Thyroid gland (tissue), 4 donors: ENCODE measurements around the gene RBM15B. TPM values are rescaled to one million over a fixed set of nuclear protein-coding genes. Genes with fewer than 3 reads are reported as not detected.
A peak's percentile ranks its signal among the peaks of the same experiment; 100 is the strongest.

Experiments used
- DNase-seq, 2 donors: peaks; one replicate each; pipeline ENCODE4 v3.0.0-alpha.2; 2019
- H3K27ac ChIP-seq, 3 donors: fragments of 200-600 bp; sonication (generic); 1 replicate in 2 of 3; 2 replicates in 1 of 3; pipeline ENCODE4 v1.5.1; 2016 to 2019; ENCODE audit warnings: mild to moderate bottlenecking in 1 of 3, moderate library complexity in 1 of 3
- H3K27me3 ChIP-seq: fragments of 200-600 bp; sonication (generic); one replicate; pipeline ENCODE4 v1.5.1; 2019
- H3K36me3 ChIP-seq, 2 donors: fragments of 200-600 bp; sonication (generic); one replicate each; pipeline ENCODE4 v1.5.1; 2016 to 2019
- H3K4me1 ChIP-seq, 2 donors: fragments of 200-600 bp; sonication (generic); one replicate each; pipeline ENCODE4 v1.5.1; 2017 to 2019
- H3K4me3 ChIP-seq, 3 donors: fragments of 200-600 bp; sonication (generic); replicated peaks in 1 of 3; 1 replicate in 2 of 3; 2 replicates in 1 of 3; pipeline ENCODE4 v1.5.1; 2016; ENCODE audit warnings: mild to moderate bottlenecking in 1 of 3
- H3K9me3 ChIP-seq: fragments of 200-600 bp; sonication (generic); one replicate; pipeline ENCODE4 v1.5.1; 2017
- CTCF ChIP-seq, 6 experiments: fragments of 200-600 bp in 3 of 6; fragments of 450-650 bp in 3 of 6; sonication (generic) in 3 of 6; IDR thresholded peaks; one replicate each; pipeline ENCODE4 v1.5.1; 2016 to 2019; ENCODE audit warnings: antibody characterized with exemption in 6 of 6, mild to moderate bottlenecking in 2 of 6, inconsistent platforms in 1 of 6, moderate library complexity in 1 of 6
- POLR2A ChIP-seq, 2 donors: fragments of 450-650 bp; IDR thresholded peaks; one replicate each; pipeline ENCODE4 v1.6.1; 2017; ENCODE audit warnings: antibody characterized with exemption in 2 of 2, mild to moderate bottlenecking in 2 of 2, moderate library complexity in 1 of 2
- WGBS, 2 donors: methylation state at CpG; one replicate each; pipeline ENCODE4 v1.1.5; 2017; 5-methylcytosine and 5-hydroxymethylcytosine counted together
- intact Hi-C: fragments of 100-400 bp; cut with DNase I; formaldehyde crosslinking; loops from one replicate; pipeline ENCODE4 v1.15.1; 2023
- total RNA-seq, 4 donors: library from RNA; depleted of rRNA; stranded (reverse); fragments of >200 nt; gene quantifications; one replicate each; pipeline ENCODE4 v1.2.3, GENCODE V29; 2016

RBM15B gene
- total RNA-seq, 4 donors from 2014 or later = 29.4 to 50.0 (median 38.9) TPM

DNA sequence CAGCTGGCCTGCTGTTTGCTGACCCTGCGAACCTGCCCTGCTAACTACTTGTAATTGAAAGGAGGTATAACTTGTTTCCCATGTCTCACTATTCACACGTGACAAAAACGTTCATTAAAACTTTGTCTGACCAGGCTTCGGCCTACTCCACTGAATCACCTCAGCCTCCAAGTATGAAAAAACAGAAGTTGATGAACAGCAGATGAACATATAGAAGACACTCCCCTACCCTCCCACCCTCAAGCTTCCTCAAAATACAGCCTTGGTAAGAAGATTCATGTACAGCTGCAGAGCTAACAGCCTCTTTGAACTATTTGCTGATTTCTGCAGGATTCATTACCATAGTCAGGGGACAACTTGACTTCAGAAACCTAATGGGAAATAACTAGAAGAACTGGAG, 10.7 kb downstream of the RBM15B start:
- H3K4me1 ChIP-seq = peaks cover 0 to 6% of the 10 kb centered on the region in 2 donors
- H3K4me3 ChIP-seq = no peak overlapping the region
- TF ChIP-seq POLR2A (IDR thresholded peaks at IDR 0.05) = no peak
- no peak for TF ChIP-seq CTCF (IDR thresholded peaks at IDR 0.05)
- no peaks in the 10 kb centered on the region for H3K27me3 ChIP-seq
- no peak for DNase-seq
- H3K27ac ChIP-seq = no peak overlapping the region
- no peaks in the 10 kb centered on the region for H3K9me3 ChIP-seq
- H3K36me3 ChIP-seq = peaks cover 13 to 21% of the 10 kb centered on the region in 2 donors
- intact Hi-C loops = no loop called here
- 85 to 95% methylated on average over 4 of the region's 4 CpGs for WGBS, 2 donors

DNA sequence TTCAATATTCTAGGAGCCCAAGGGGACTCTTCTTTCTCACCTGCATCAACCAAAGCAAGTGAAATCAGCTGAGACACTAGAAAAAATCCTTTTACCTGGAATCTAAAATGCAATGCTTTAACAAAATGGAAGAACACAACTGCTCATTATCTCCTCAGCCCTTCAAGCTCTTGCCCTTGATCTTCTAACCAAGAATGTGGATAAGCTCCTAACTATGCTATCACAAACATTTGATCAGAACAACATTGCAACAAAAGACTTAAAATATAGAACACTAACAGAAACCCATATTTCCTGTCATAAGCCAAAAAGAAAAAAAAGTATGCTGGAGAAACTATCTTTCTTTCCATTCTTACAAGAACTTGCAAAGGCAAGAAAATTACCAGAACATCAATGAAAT, 12.6 kb downstream of the RBM15B start:
- H3K9me3 ChIP-seq = no peaks in the 10 kb centered on the region
- TF ChIP-seq CTCF (IDR thresholded peaks at IDR 0.05) (no peak), POLR2A (IDR thresholded peaks at IDR 0.05) (no peak)
- H3K4me3 ChIP-seq = no peak overlapping the region
- H3K27me3 ChIP-seq = no peaks in the 10 kb centered on the region
- H3K36me3 ChIP-seq = peaks cover 9 to 10% of the 10 kb centered on the region in 2 donors
- intact Hi-C loops = no loop called here
- no peak overlapping the region for H3K27ac ChIP-seq
- no peak for DNase-seq
- no peaks in the 10 kb centered on the region for H3K4me1 ChIP-seq

DNA sequence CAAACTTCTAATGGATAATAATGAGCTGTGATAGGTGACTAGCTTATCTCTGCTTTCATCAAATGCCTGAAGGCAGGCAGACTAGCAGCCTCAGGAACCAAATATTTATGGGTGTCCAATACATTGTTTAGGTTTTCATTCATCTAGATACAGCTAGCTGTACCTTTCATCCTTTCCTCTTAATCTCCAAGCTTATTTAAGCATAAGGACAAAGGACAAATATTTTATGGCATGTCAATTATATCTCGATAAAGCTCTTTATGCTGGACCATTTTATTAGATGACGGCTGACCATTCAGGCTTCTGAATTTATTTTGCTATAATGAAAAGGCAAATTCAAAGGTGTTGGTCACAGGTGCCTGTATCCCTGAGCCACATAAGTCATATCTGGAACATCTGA, 16.9 kb downstream of the RBM15B start:
- Histone ChIP-seq H3K27ac (no peak overlapping the region), H3K36me3 (peaks cover 9 to 18% of the 10 kb centered on the region in 2 donors), H3K9me3 (no peaks in the 10 kb centered on the region), H3K4me1 (no peaks in the 10 kb centered on the region), H3K4me3 (no peak overlapping the region), H3K27me3 (no peaks in the 10 kb centered on the region)
- intact Hi-C loops = no loop called here
- TF ChIP-seq POLR2A (IDR thresholded peaks at IDR 0.05) = no peak
- no peak for TF ChIP-seq CTCF (IDR thresholded peaks at IDR 0.05)
- DNase-seq = no peak
- 95 to 99% methylated on average over 2 of the region's 2 CpGs for WGBS, 2 donors

DNA sequence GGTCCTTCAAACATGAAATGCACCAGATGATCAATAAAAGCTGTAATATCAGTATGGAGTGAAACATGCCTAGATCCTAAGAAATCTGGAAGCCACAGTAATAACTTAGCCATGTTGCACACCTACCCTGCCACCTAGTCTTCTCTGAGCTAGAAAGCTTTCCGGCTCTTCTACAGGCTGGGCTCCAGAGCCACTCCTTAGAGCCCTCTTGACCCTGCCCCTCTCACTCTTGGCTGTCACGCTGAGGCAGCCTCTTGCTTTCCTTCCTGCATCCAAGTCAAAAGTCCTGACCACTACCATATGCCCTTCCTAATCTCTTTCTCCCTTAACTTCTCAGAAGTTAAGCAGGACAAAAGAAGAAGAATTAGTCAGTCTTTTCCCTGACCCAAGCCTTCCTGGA, 17.7 kb downstream of the RBM15B start:
- no peak for TF ChIP-seq CTCF (IDR thresholded peaks at IDR 0.05)
- no peak for TF ChIP-seq POLR2A (IDR thresholded peaks at IDR 0.05)
- intact Hi-C loops = no loop called here
- peak; percentile 58 to 62 for DNase-seq
- Histone ChIP-seq H3K27me3 (no peaks in the 10 kb centered on the region), H3K36me3 (peaks cover 15 to 20% of the 10 kb centered on the region in 2 donors), H3K27ac (no peak overlapping the region), H3K4me1 (no peaks in the 10 kb centered on the region), H3K4me3 (no peak overlapping the region), H3K9me3 (no peaks in the 10 kb centered on the region)
- WGBS, 2 donors = 27 to 55% methylated on average over 2 of the region's 2 CpGs

DNA sequence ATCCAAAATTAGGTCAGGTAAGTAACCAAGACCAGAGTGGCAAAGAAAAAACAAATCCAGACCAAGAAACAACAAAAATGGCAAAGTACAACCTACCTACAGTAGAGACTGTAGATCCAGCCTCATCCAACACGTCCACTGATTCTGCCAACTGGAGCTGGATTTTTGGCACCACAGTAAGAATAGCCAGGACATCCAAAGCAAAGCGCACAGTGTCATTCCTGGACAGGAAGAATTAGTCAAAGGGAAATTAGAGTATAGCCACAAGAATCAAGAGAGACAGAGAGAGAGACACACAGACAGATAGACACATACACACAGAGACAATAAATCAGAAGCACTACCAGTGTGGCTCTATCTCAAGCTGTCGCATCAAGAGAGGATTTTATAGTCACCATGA, 31.1 kb downstream of the RBM15B start:
- no peak overlapping the region for H3K4me3 ChIP-seq
- no peak for TF ChIP-seq POLR2A (IDR thresholded peaks at IDR 0.05)
- no peak for TF ChIP-seq CTCF (IDR thresholded peaks at IDR 0.05)
- H3K36me3 ChIP-seq = peaks cover 25 to 45% of the 10 kb centered on the region in 2 donors
- no peak for DNase-seq
- no peaks in the 10 kb centered on the region for H3K4me1 ChIP-seq
- no peaks in the 10 kb centered on the region for H3K27me3 ChIP-seq
- intact Hi-C loops = no loop called here
- H3K9me3 ChIP-seq = no peaks in the 10 kb centered on the region
- no peak overlapping the region for H3K27ac ChIP-seq
- WGBS, 2 donors = 96 to 97% methylated on average over 3 of the region's 3 CpGs
